Esophagus muscularis mucosa (tissue), 4 donors: ENCODE measurements around the gene STAT6. TPM values are rescaled to one million over a fixed set of nuclear protein-coding genes. Genes with fewer than 3 reads are reported as not detected.

Experiments used
- DNase-seq: peaks from one replicate; pipeline ENCODE4 v3.0.0-alpha.2; 2017; ENCODE audit errors: extremely low spot score
- H3K27ac ChIP-seq, 4 donors: fragments of 200-600 bp; sonication (generic); replicated peaks in 1 of 4; 1 replicate in 3 of 4; 2 replicates in 1 of 4; pipeline ENCODE4 v1.5.1; 2016 to 2019; ENCODE audit warnings: mild to moderate bottlenecking in 1 of 4
- H3K27me3 ChIP-seq, 4 donors: fragments of 200-600 bp; sonication (generic); one replicate each; pipeline versions ENCODE4 v1.5.1 to v1.6.0; 2016 to 2019
- H3K36me3 ChIP-seq, 4 donors: fragments of 200-600 bp; sonication (generic); one replicate each; pipeline ENCODE4 v1.5.1; 2016 to 2019
- H3K4me1 ChIP-seq, 4 donors: fragments of 200-600 bp; sonication (generic); one replicate each; pipeline ENCODE4 v1.5.1; 2016 to 2019
- H3K4me3 ChIP-seq, 4 donors: fragments of 200-600 bp; sonication (generic); 1 replicate in 2 of 4; 2 replicates in 2 of 4; pipeline ENCODE4 v1.5.1; 2016 to 2019; ENCODE audit warnings: mild to moderate bottlenecking in 4 of 4, moderate library complexity in 1 of 4
- H3K9me3 ChIP-seq, 4 donors: fragments of 200-600 bp; sonication (generic); 1 replicate in 3 of 4; 2 replicates in 1 of 4; pipeline ENCODE4 v1.5.1; 2016 to 2019
- CTCF ChIP-seq, 3 experiments: fragments of 200-600 bp in 2 of 3; fragments of 450-650 bp in 1 of 3; sonication (generic) in 2 of 3; IDR thresholded peaks; one replicate each; pipeline ENCODE4 v1.5.1; 2017 to 2019; ENCODE audit warnings: antibody characterized with exemption in 3 of 3, mild to moderate bottlenecking in 2 of 3, moderate library complexity in 1 of 3
- EP300 ChIP-seq: sonication (generic); formaldehyde crosslinking; IDR thresholded peaks from one replicate; pipeline ENCODE4 v1.6.1; 2017; ENCODE audit warnings: antibody characterized with exemption
- POLR2A ChIP-seq: fragments of 450-650 bp; IDR thresholded peaks from one replicate; pipeline ENCODE4 v1.6.1; 2017; ENCODE audit warnings: antibody characterized with exemption, moderate library complexity, mild to moderate bottlenecking, low read depth
- POLR2AphosphoS5 ChIP-seq, 2 donors: sonication (generic); formaldehyde crosslinking; IDR thresholded peaks; one replicate each; pipeline ENCODE4 v1.6.1; 2017; ENCODE audit warnings: antibody characterized with exemption in 2 of 2
- WGBS: methylation state at CpG from one replicate; pipeline ENCODE4 v1.1.5; 2018; 5-methylcytosine and 5-hydroxymethylcytosine counted together
- intact Hi-C: fragments of 100-400 bp; cut with DNase I; formaldehyde crosslinking; loops from one replicate; pipeline ENCODE4 v1.15.1; 2023
- total RNA-seq, 4 donors: library from RNA; depleted of rRNA; stranded (reverse); fragments of >200 nt; gene quantifications; one replicate each; pipeline versions ENCODE4 v1.1.0 to v1.2.1, GENCODE V29; 2016

STAT6 gene
- total RNA-seq, 4 donors from 2014 or later, result 111 to 168 (median 157) TPM

GRCh38 chr12:57131896-57132744 is 21.0 kb upstream of the STAT6 start:
- no peak for DNase-seq
- WGBS, result 62% methylated on average over 8 of the region's 9 CpGs
- Histone ChIP-seq H3K27ac (peak overlapping the region; percentile 95 to 99 (median 99)), H3K27me3 (peaks cover 0 to 2% (median 0%) of the 10 kb centered on the region in 4 donors), H3K4me1 (peaks cover 46 to 90% (median 87%) of the 10 kb centered on the region in 4 donors), H3K4me3 (peak overlapping the region; percentile 73 to 89 (median 88)), H3K9me3 (no peaks in the 10 kb centered on the region), H3K36me3 (no peaks in the 10 kb centered on the region)
- intact Hi-C loops, result no loop called here
- TF ChIP-seq EP300, result no peak

- peaks cover 0 to 2% (median 0%) of the 10 kb centered on the region in 4 donors for H3K27me3 ChIP-seq
- intact Hi-C loops, result no loop called here
- H3K9me3 ChIP-seq, result no peaks in the 10 kb centered on the region
- H3K4me3 ChIP-seq, result peak overlapping the region; percentile 73 to 89 (median 88)
- no peak for DNase-seq
- 38% methylated on average over 2 of the region's 2 CpGs for WGBS
- no peak for TF ChIP-seq EP300
- no peak for TF ChIP-seq POLR2A
- TF ChIP-seq POLR2AphosphoS5 (IDR thresholded peaks at IDR 0.05), result no peak
- TF ChIP-seq CTCF (IDR thresholded peaks at IDR 0.05), result no peak
- no peaks in the 10 kb centered on the region for H3K36me3 ChIP-seq
- H3K4me1 ChIP-seq, result peaks cover 49 to 85% (median 82%) of the 10 kb centered on the region in 4 donors
- peak overlapping the region; percentile 95 to 99 (median 99) for H3K27ac ChIP-seq
Observed at GRCh38 chr12:57130941-57131340, 19.8 kb upstream of the STAT6 start.

- TF ChIP-seq POLR2AphosphoS5 (IDR thresholded peaks at IDR 0.05) (peak; percentile 4 to 64), CTCF (IDR thresholded peaks at IDR 0.05) (no peak), POLR2A (no peak), EP300 (no peak)
- peaks cover 0 to 2% (median 0%) of the 10 kb centered on the region in 4 donors for H3K27me3 ChIP-seq
- H3K36me3 ChIP-seq, result no peaks in the 10 kb centered on the region
- H3K4me3 ChIP-seq, result peak overlapping the region; percentile 73 to 89 (median 88)
- peaks cover 39 to 74% (median 72%) of the 10 kb centered on the region in 4 donors for H3K4me1 ChIP-seq
- peak overlapping the region; percentile 95 to 99 (median 99) for H3K27ac ChIP-seq
- no peak for DNase-seq
- intact Hi-C loops, result no loop called here
- H3K9me3 ChIP-seq, result no peaks in the 10 kb centered on the region
Observed at GRCh38 chr12:57129889-57130288, 18.7 kb upstream of the STAT6 start.

GRCh38 chr12:57129321-57129842 is 18.2 kb upstream of the STAT6 start:
- H3K27me3 ChIP-seq, result peaks cover 0 to 2% (median 0%) of the 10 kb centered on the region in 4 donors
- TF ChIP-seq POLR2AphosphoS5 (IDR thresholded peaks at IDR 0.05) (no peak), POLR2A (no peak), EP300 (no peak), CTCF (IDR thresholded peaks at IDR 0.05) (no peak)
- no peaks in the 10 kb centered on the region for H3K36me3 ChIP-seq
- WGBS, result 12% methylated on average over 5 of the region's 12 CpGs
- no peaks in the 10 kb centered on the region for H3K9me3 ChIP-seq
- intact Hi-C loops, result no loop called here
- peak overlapping the region; percentile 95 to 99 (median 99) for H3K27ac ChIP-seq
- H3K4me1 ChIP-seq, result peaks cover 34 to 69% (median 67%) of the 10 kb centered on the region in 4 donors
- peak overlapping the region; percentile 73 to 89 (median 88) for H3K4me3 ChIP-seq
- no peak for DNase-seq

GRCh38 chr12:57128519-57129247 is 17.5 kb upstream of the STAT6 start:
- no peak for TF ChIP-seq POLR2A
- no peaks in the 10 kb centered on the region for H3K36me3 ChIP-seq
- DNase-seq, result no peak
- H3K9me3 ChIP-seq, result no peaks in the 10 kb centered on the region
- WGBS, result 3% methylated on average over 29 of the region's 35 CpGs
- H3K4me3 ChIP-seq, result peak overlapping the region; percentile 73 to 89 (median 88)
- H3K27ac ChIP-seq, result peak overlapping the region; percentile 95 to 99 (median 99)
- H3K27me3 ChIP-seq, result peaks cover 0 to 2% (median 0%) of the 10 kb centered on the region in 4 donors
- intact Hi-C loops, result no loop called here
- peaks cover 27 to 62% (median 60%) of the 10 kb centered on the region in 4 donors for H3K4me1 ChIP-seq
